NCI-H748 (cell line): ENCODE results near the gene LCA5L.
"Not testable (repeated sequence)": the region's sequence is repeated elsewhere in the genome, so short reads cannot be mapped to it uniquely, and the experiment has no call there.

ENCODE experiments used
- DNase-seq: peaks from one replicate; lab custom pipeline; 2025; ENCODE audit not compliant: unreplicated experiment; lab: John Stamatoyannopoulos, UW

LCA5L gene

GRCh38 chr21:39452207-39452969 lies 6.8 kb upstream of the LCA5L start:
- DNase-seq: no peak

- no peak for DNase-seq
Measured at GRCh38 chr21:39451332-39452206, 6.0 kb upstream of the LCA5L start, which contains the start of gene SH3BGR. Gene SH3BGR, plus strand, starts transcription at chr21:39451970. Its CDS starts 127 bp downstream, at chr21:39452097.

DNA sequence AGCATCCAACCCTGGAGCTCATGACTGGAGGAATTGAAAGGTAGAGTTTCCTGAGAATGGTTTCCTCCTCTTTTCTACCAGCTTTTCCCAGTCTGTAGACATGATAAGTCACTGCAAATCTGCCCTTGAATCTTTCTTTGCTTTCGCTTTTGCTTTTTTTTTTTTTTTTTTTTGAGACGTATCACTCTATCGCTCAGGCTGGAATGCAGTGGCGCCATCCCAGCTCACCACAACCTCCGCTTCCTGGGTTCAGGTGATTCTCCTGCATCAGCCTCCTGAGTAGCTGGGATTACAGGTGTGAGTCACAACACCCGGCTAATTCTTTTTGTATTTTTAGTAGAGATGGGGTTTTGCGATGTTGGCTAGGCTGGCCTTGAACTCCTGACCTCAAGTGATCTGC lies 1.7 kb upstream of the LCA5L start:
- no peak for DNase-seq

DNA sequence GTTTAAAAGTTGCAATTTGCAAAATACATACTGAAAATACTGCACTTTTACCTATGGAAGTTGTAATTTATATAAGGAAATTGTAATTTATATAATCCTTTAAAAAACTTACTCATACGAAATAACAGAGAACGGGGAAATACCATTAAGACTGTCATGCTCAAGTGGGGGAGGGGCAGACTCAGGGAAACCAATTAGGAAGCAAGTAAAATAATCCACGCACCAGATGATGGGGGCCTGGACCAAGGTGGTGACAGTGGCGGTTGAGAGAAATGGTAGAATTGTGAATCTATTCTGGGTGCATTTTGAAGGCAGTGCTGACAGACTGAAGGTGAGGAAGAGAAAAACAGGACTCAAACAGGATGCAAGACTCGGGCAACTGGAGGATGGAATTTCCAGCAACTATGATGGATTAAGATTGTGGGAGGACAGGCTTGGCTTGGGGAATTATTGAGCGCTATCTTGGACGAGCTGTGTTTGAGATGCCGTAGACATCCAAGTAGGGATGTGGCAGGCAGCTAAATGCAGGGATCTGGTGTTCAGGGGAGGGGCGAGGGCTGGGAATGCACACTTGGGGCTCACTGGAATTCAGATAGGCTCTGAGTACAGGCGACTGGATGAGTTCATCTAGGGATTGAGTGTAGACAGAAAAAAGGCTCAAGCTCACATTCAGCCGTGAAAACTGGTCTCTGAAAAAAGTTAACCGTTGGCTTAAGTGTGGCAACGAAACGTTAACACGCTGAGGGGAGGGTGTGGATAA lies 977 bp downstream of the LCA5L start:
- peak; percentile 10 for DNase-seq

- DNase-seq: peak; percentile 43
Measured at GRCh38 chr21:39441502-39442475, 3.8 kb downstream of the LCA5L start.

DNA sequence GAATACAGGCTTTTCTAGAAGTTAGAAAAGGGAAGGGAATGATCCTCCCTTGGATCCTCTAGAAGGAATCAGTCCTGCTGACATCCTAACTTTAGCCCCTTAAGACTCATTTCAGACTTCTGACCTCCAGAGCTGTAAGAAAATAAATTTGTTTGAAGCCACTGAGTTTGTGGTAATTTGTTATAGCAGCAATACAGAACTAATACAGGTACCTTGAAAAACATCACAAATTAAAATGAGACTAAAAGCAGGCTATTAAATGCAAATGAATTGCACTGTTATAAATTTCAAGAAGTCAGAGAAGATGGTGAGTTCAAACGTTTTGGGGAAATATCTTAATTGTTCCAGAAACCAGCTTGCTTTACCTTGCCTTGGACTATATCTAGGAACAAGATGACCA lies 6.3 kb downstream of the LCA5L start:
- no peak for DNase-seq

GRCh38 chr21:39434950-39435349 lies 10.6 kb downstream of the LCA5L start:
- no peak for DNase-seq

DNA sequence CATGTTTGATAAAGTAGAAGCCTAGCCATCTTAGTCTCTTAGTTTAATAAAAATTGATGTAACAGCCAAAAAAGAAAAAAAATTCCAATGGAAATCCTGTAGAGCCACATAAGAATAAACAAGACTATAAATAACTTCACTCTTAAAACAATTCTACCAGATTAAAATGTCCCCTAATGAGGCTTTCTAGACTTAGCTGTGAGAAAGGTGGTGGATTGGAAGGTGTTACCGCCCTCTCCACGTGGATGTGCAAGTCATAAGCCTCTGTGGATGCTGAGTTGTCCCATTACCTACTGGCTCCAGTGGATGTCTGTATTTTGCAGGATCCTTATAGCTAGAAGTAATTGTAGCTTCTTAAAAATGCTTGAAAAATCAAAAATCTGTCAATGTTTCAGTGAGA lies 14.6 kb downstream of the LCA5L start:
- DNase-seq: no peak

DNA sequence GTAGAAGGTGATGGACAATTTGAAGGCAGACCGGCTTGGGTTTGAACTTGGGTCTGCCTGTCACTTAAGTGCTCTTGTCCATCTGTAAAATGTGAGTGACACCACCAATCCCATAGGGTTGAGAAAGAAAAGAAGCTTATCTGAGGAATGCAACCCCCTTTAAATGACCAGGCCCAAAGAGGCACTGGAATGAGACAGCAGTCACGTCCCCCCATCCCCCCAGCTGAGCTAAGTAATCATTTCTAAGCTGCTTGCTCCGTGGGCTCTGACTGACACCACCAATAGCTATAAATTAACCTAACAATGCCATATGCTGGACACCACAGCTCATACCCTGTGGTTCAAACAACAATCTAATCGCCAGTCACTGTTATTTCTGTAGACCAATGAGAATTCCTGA lies 15.1 kb downstream of the LCA5L start:
- DNase-seq: no peak

DNA sequence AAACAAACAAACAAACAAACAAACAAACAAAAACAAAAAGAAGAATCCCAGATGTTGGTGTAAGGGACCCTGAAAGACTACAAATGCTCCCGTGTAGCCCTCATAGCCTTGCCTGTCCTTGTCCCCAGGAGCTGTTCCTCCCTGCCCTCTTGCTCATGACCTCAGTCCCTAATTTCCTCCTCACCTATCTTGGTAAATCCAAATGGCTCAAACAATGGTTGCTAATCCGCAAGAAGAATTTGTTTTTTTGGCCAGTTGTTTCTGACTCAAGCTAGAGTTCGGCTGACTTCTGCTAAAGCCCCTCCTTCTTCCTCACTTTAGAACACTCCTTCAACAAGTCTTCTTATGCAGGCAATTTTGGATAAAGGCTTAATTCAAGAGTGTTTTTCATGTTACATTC lies 15.6 kb downstream of the LCA5L start:
- DNase-seq: no peak

DNA sequence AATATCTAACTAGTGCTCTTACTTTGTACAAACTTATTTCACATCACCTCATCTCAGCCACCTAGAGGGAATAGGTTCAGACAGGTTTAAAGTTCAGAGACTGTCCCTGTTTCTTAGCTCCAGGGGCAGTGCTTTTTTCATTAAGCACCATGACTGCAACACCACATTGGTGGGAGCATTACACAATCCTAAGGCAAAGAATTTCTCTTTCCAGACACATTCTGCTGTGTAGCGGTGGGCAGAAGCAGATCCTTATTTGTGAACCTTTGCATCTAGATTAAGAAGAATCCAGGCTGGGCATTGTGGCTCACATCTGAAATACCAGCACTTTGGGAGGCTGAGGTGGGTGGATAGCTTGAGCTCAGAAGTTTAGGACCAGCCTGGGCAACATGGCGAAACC lies 16.1 kb downstream of the LCA5L start:
- DNase-seq: no peak

- peak; percentile 17 for DNase-seq
Measured at GRCh38 chr21:39422527-39423241, 22.9 kb downstream of the LCA5L start.

DNA sequence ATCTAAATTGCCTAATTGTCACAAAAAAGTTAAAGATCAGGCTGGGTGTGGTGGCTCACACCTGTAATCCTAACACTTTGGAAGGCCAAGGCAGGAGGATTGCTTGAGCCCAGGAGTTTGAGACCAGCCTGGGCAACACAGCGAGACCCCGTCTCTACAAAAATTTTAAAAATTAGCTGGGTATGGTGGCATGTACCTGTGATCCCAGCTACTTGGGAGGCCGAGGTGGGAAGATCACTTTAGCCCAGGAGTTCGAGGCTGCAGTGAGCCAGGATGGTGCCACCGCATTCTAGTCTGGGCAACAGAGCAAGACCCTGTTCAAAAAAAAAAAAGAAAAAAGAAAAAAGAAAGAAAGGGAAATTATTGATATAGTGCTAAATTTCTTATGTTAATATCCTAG lies 26.4 kb downstream of the LCA5L start:
- not testable (repeated sequence) for DNase-seq

GRCh38 chr21:39406065-39406464 lies 39.5 kb downstream of the LCA5L start:
- DNase-seq: no peak

DNA sequence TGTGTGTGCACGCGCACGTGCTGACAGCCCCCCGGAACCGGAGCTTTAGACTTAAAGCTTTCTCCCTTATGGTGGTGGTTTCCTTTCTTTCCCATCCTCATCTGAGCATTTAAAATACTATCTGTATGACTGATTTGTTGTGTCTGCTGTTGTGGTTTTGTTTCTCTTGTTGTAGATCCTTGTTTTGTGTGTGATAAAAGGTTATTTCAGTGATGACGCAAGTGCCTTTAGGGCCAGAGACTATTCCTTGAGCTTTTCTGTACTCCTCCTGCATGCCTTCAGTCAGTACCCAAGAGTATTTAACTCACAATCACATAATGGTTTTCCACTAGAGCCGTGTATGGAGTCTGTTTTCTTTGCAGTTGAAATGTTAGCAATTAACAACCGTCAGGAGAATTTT lies 45.4 kb downstream of the LCA5L start:
- DNase-seq: no peak

GRCh38 chr21:39397646-39398385 lies 47.8 kb downstream of the LCA5L start:
- no peak for DNase-seq

GRCh38 chr21:39392981-39393380 lies 52.6 kb downstream of the LCA5L start:
- no peak for DNase-seq

GRCh38 chr21:39390212-39390765 lies 55.3 kb downstream of the LCA5L start:
- DNase-seq: no peak

DNA sequence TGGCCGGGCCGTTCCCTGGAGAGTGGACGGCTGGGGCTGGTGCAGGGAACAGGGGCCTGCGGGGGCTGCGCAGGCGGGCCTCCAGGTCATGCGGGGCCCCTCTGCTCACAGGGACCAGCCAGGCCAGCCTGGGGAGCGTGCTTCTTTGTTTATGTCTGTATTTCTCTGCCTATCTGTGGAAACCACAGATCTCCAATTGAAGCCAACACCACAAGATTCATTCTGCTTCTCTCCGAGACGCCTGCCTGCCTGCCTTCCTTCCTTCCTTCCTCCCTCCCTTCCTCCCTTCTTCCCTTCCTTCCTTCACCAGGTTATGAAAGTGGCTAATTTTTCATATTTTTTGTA lies 56.8 kb downstream of the LCA5L start:
- no peak for DNase-seq
